ENCODE results near the gene FBXL4. TPM values are rescaled to one million over a fixed set of nuclear protein-coding genes. Genes with fewer than 3 reads are reported as not detected.
A peak's percentile ranks its signal among the peaks of the same experiment; 100 is the strongest.

Gene FBXL4
- total RNA-seq, 6 experiments from 2014 or later = 7.2 to 13.2 (median 11.3) TPM

GRCh38 chr6:98929498-98930060 is 18.2 kb downstream of the FBXL4 start:
- ATAC-seq (no peak), DNase-seq (no peak)
- Histone ChIP-seq H3K36me3 (no peaks in the 10 kb centered on the region), H3K9me3 (no peaks in the 10 kb centered on the region), H3K4me3 (no peak overlapping the region), H3K27me3 (no peaks in the 10 kb centered on the region), H3K27ac (no peak overlapping the region), H3K4me1 (peaks cover 0 to 13% (median 5%) of the 10 kb centered on the region in 4 donors)
- no peak for TF ChIP-seq POLR2A (IDR thresholded peaks at IDR 0.05)
- WGBS (ENCODE audit: insufficient coverage, low coverage, low lambda C conversion rate, missing lambda C conversion rate) = 49% methylated on average over 2 of the region's 2 CpGs
- intact Hi-C loops (cut with DNase I) = no loop called here

DNA sequence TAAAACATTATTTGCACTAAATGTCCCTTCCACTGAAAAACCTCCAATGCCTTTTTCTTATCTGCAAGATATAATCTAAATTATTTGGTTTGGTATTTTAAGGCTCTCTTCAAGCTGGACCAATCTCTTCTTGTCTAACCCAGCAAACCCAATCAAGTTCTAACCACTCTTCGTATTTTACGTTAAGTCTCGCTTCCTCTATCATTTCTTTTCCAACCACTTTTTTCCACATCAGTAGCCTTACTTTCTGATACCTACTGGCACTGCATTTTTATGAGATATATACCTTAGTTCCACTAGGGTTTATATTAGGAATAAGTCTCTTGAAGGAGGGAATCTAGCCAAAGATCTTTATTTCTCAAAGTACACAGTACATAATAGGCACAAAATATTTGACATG is 19.1 kb downstream of the FBXL4 start:
- Histone ChIP-seq H3K27me3 (no peaks in the 10 kb centered on the region), H3K4me3 (no peak overlapping the region), H3K36me3 (no peaks in the 10 kb centered on the region), H3K9me3 (no peaks in the 10 kb centered on the region), H3K27ac (no peak overlapping the region), H3K4me1 (peaks cover 0 to 13% (median 5%) of the 10 kb centered on the region in 4 donors)
- no peak for TF ChIP-seq POLR2A (IDR thresholded peaks at IDR 0.05)
- TF ChIP-seq, protein P1, sequence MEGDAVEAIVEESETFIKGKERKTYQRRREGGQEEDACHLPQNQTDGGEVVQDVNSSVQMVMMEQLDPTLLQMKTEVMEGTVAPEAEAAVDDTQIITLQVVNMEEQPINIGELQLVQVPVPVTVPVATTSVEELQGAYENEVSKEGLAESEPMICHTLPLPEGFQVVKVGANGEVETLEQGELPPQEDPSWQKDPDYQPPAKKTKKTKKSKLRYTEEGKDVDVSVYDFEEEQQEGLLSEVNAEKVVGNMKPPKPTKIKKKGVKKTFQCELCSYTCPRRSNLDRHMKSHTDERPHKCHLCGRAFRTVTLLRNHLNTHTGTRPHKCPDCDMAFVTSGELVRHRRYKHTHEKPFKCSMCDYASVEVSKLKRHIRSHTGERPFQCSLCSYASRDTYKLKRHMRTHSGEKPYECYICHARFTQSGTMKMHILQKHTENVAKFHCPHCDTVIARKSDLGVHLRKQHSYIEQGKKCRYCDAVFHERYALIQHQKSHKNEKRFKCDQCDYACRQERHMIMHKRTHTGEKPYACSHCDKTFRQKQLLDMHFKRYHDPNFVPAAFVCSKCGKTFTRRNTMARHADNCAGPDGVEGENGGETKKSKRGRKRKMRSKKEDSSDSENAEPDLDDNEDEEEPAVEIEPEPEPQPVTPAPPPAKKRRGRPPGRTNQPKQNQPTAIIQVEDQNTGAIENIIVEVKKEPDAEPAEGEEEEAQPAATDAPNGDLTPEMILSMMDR (IDR thresholded peaks at IDR 0.05) = no peak
- intact Hi-C loops (cut with DNase I) = no loop called here
- WGBS (ENCODE audit: insufficient coverage, low coverage, low lambda C conversion rate, missing lambda C conversion rate) = 97% methylated on average over 3 of the region's 3 CpGs
- DNase-seq = no peak
- no peak for ATAC-seq

- H3K4me3 ChIP-seq = no peak overlapping the region
- no peaks in the 10 kb centered on the region for H3K9me3 ChIP-seq
- TF ChIP-seq POLR2A (IDR thresholded peaks at IDR 0.05) = no peak
- TF ChIP-seq, protein P1 (IDR thresholded peaks at IDR 0.05) = no peak
- DNase-seq = peak in 2 of 3 donors; percentile 50 to 80
- intact Hi-C loops (cut with DNase I) = no loop called here
- H3K27me3 ChIP-seq = no peaks in the 10 kb centered on the region
- peak; percentile 83 to 85 (median 84) for ATAC-seq
- no peaks in the 10 kb centered on the region for H3K36me3 ChIP-seq
- peaks cover 0 to 13% (median 5%) of the 10 kb centered on the region in 4 donors for H3K4me1 ChIP-seq
- peak overlapping the region in 1 of 3 donors; percentile 60 for H3K27ac ChIP-seq
These were observed 20.2 kb downstream of the FBXL4 start for GRCh38 chr6:98927534-98927933.

DNA sequence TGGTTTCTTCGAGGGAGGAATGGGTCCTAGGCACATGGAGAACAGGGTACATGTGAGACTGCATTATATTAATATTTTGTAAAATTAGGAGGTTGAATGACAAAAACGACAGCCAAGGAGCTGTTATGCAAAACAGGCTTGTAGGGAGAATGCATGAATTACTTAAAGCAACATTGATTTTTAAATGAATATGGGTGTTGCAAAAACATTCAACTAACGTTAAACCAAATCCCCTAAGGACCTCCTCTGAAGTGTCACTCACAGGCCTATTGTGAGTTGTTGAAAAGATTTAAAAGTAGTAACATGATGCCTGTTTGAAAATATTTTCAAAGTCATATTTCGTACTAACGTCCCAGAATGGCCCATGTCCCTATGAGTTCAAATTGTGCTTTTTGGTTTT is 21.9 kb downstream of the FBXL4 start:
- Histone ChIP-seq H3K4me1 (peaks cover 0 to 13% (median 5%) of the 10 kb centered on the region in 4 donors), H3K27me3 (no peaks in the 10 kb centered on the region), H3K4me3 (no peak overlapping the region), H3K36me3 (no peaks in the 10 kb centered on the region), H3K27ac (no peak overlapping the region), H3K9me3 (no peaks in the 10 kb centered on the region)
- intact Hi-C loops (cut with DNase I) = no loop called here
- DNase-seq (no peak), ATAC-seq (no peak)
- 77% methylated on average over 5 of the region's 5 CpGs for WGBS (ENCODE audit: insufficient coverage, low coverage, low lambda C conversion rate, missing lambda C conversion rate)
- TF ChIP-seq, protein P1 (IDR thresholded peaks at IDR 0.05) = no peak
- no peak for TF ChIP-seq POLR2A (IDR thresholded peaks at IDR 0.05)

GRCh38 chr6:98924647-98925046 is 23.1 kb downstream of the FBXL4 start:
- no peak overlapping the region for H3K27ac ChIP-seq
- peaks cover 0 to 13% (median 5%) of the 10 kb centered on the region in 4 donors for H3K4me1 ChIP-seq
- TF ChIP-seq POLR2A (IDR thresholded peaks at IDR 0.05) = no peak
- TF ChIP-seq, protein P1 (IDR thresholded peaks at IDR 0.05) = no peak
- WGBS (ENCODE audit: insufficient coverage, low coverage, low lambda C conversion rate, missing lambda C conversion rate) = 30% methylated on average over 6 of the region's 6 CpGs
- no peaks in the 10 kb centered on the region for H3K27me3 ChIP-seq
- H3K9me3 ChIP-seq = no peaks in the 10 kb centered on the region
- H3K4me3 ChIP-seq = no peak overlapping the region
- DNase-seq = peak; percentile 86 to 91 (median 87)
- ATAC-seq = peak; percentile 97 to 99 (median 98)
- H3K36me3 ChIP-seq = no peaks in the 10 kb centered on the region
- intact Hi-C loops (cut with DNase I) = no loop called here
